Eye (tissue), 1 donor: ENCODE results near the gene PCARE.

ENCODE experiments used
- DNase-seq: peaks from one replicate; pipeline ENCODE4 v3.0.0-alpha.2; 2015

The PCARE gene

DNA sequence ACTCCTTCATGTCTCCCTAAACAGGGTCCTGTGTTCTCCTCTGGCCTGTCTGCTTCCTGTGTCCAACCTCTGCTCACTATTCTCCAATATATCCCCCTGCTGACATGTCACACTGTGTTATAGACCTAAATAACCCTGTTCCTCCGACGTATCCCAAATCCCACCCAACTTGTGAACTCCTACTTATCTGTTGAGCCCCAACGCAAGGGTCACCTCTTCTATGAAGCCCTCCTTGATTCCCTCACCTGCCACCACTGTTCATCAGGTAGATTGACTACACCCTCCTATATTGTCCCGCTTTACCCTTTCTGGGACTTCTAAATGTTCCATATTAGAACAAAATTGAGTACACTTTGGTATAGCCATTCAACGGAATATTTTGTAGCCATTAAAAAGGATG is 42.1 kb downstream of the PCARE start:
- DNase-seq = no peak

DNA sequence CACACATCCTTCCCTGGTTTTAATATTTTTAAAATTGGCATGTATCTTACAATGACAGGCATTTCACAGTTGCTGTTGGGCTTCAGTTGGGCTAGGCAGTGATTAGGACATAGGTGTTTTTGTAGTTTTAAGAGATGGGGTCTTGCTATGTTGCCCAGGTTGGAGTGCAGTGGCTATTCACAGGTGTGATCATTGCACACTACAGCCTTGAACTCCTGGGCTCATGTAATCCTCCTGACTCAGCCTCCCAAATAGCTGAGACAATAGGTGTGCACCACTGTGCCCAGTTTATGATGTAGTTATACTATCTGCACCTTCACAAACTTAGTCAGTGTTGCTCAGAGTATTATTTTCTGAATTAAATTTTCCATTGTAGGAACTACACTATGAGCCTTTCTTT is 43.3 kb downstream of the PCARE start:
- DNase-seq = no peak

- DNase-seq = no peak
These were observed 48.6 kb downstream of the PCARE start for GRCh38 chr2:29025711-29026110.

GRCh38 chr2:29024882-29025430 is 49.4 kb downstream of the PCARE start:
- DNase-seq = peak; percentile 43

DNA sequence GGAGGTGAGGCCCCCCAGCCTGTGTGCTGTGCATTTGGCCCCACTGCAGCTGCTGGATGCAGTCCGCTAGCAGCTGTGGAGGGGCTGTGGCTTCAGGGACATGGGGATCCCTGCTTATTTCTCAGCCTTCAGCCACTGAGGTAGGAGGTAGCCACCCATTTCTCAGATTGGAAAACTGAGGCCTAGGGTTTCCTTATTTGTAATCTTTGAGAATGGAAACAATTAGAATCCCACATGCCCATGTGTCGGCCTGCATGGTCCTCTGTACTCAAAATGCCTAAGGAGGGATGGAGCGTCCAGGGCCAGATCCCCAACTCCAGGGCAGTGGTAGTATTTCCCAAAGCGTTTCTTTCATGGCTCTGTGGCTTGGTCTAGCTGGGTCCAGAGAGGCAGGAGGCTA is 51.1 kb downstream of the PCARE start:
- DNase-seq = no peak

- DNase-seq = no peak
These were observed 51.6 kb downstream of the PCARE start for GRCh38 chr2:29022679-29023078.

DNA sequence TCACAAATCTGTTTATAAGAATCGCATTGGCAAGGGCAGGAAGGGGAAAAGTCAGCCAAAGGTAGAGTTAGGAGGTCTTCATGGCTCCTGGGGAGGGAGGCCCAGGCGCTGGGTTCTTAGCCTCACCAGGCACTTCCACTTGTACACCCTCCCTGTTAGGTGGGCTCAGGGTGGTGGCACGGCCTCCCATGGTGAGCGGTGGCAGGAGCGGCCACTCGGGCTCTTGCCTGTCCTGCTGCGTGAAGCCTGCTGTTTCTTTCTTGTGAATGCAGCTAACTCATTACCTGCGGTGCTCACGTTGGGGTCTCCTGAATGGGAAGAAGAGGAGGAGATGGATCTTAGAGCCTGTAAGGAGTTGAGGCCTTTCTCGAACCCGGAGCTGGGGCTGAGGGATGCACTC is 52.4 kb downstream of the PCARE start:
- no peak for DNase-seq

GRCh38 chr2:29017716-29018435 is 56.4 kb downstream of the PCARE start:
- no peak for DNase-seq

DNA sequence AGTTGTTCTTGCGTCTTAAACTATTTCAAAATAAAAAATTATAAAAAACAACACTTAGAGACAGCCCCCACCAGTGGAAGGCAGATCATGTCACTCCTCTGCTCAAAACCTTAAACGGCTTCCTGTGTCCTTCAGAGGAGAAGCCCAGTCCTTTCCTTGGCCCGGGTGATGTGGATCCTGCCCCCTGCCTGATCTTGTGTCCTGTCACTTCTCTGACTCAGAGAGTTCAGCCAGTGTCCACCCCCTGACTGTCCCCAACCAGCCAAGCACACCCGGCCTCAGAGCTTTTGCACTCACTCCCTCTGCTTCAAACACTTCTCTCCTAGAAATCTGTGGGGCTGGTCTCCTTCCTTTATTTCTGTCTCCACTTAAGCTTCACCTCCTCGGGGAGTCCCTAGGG is 57.8 kb downstream of the PCARE start:
- DNase-seq = no peak

DNA sequence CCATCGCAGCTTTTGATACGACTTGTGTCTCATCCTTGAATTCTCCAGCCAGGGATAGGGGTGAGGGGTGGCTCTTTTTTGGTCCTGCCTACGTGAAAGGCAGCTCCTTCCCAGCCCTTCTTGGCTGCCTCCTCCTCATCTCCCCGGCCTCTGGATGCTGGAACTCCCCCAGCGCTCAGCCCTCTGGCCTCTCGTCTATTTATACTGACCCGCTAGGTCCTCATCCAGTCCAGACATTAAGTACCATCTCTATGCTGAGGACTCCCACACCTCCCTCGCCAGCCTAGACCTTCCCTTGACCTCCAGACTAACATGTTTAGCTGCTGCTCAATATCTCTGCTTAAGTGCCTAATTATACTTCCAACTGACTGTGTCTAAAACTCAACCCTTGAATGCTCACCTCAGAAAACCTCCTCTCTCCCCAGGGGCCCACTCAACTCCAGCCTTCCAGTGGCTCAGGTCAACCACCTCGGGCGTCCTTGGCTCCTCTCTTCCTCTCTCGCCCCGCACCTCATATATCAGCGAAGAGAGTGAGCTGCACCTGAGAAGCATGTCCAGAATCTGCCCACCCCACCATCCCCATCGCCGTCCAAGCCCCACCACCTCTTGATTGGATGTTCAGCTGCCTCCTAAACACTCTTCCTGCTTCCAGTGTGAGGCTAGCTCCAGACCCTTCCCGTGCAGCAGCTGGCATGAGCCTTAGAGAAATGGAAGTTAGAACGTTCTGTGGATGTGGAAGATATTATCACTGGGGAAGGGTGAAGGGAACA is 58.4 kb downstream of the PCARE start:
- DNase-seq = no peak

DNA sequence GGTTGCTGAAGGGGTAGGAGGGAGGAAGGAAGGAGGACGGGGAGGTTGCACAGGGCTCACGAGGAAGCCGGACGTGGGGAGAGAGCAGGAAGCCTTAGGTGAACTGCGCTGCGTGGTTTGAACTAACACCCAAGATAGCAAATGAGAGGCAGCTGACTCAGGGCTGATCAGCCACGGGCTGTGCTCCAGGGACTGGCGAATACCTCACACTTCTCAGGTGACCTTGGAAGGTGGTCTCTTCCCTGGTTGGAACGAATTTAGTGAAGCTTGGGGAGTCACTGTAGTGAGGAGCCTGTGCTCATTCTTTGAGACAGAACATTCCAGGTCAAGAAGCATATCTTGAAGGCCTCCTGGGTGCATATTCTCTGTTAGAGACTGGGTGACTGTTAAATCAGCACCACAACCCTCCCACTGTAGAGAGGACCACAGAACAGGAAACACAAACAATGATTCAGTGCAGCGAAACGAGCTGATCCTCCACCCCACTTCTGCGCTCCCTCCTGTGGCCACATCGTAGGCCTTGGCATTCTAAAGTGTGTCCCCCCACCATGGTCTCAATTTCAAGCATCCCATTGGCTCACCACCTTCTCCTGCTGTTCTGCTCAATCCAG is 59.4 kb downstream of the PCARE start:
- DNase-seq = no peak

GRCh38 chr2:29014331-29014730 is 60.0 kb downstream of the PCARE start:
- no peak for DNase-seq

DNA sequence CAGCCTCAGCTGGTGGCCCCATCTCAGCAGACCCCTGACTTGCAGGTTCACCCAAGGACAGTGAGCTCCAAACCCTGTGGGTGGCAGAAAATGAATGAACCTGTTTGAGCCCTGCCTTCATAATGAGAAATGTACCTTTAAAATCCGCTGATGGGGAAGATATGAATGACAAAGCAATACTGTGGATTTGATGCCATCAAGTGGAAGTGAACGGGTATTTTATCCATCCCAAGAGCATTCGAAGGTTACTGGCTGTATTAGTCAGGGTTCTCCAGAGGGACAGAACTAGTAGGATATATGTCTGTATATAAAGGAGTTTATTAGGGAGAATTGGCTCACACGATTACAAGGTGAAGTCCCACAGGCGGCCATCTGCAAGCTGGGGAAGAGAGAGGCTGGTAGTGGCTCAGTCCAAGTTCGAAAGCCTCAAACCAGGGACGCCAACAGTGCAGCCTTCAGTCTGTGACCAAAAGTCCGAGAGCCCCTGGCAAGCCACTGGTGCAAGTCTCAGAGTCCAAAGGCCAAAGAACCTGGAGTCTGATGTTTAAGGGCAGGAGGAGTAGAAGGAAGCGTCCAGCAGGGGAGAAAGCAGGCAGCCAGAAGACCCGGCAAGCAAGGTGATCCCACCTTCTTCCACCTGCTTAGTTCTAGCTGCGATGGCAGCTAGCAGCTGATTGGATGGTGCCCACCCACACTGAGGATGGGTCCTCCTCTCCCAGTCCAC is 61.1 kb downstream of the PCARE start:
- no peak for DNase-seq

- DNase-seq = no peak
These were observed 62.1 kb downstream of the PCARE start for GRCh38 chr2:29012211-29012681.
